Measurements from ENCODE around the gene UFSP2.
"Not testable (repeated sequence)": the region's sequence is repeated elsewhere in the genome, so short reads cannot be mapped to it uniquely, and the experiment has no call there.

Gene UFSP2

DNA sequence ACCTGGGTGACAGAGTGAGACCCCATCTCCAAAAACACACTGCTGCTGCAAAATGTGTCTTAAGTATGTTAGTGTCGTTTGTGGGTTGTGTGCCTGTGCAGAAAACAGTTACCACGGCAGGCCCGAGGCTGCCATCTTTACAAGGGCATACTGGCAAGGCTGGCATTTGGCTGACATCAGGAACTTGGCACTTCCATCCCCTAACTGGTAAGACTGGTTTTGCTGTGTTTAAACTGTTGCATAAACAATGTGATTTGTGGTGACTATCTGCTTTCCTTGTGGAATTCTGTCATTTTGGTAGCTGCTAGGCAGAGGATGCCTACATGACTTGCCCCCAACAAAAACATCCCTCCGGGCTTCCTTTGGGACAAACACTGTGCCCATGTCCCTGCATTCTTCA, 42.3 kb downstream of the UFSP2 start:
- no peak for DNase-seq (ENCODE audit: low spot score)

DNA sequence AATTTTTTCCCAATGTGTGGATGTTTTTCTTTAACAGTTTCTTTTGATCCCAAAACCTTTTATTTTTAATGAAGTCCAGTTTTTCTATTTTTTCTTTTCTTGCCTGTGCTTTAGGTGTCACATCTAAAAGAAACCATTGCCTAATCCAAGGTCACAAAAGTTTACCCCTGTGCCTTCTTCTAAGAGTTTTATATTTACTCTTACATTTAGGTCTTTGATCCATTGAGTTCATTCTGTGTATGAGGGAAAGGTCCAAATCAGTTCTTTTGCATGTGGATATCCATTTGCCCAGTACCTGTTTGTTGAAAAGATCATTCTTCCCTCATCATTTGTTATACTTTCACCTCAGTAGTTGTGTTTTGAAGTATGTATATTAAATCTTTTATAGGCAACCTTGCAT, 43.0 kb downstream of the UFSP2 start:
- no peak for DNase-seq (ENCODE audit: low spot score)

DNA sequence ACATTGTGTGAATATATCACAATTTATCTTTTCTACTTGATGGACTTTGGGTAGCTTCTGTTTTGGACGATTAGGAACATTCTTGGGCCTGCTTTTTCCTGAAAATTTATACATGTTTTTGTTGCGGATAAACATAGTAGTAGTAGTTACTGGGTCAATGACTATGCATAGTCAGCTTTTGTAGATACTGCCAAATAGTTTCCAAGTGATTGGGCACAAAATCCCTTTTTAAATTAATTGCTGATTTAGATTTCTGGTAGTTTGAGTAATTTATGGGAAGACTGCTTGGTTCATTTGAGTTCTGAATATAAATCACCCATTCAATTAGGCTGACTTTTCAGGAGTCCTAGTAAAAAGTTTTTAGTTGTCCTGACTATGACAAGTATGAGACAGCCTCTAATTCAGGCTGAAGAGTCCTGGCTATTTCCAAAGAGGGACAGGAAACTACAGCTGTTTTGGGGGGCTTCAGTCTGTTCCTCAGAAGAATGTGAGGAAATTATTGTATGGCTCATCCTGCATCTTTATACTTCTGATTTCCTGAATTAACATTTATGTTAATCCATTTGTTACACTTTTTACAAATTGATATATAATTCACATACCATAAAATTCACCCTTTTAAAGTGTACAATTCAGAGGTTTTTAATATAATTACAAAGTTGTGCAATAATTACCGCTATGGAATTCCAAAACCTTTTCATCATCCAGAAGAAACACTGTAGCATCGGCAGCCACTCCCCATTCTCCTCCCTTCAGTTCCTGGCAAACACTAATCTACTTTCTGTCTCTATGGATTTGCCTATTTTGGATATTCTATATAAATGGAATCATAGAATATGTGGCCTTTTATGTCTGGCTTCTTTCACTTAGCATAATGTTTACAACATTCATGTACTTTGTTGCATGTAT, 44.2 kb downstream of the UFSP2 start:
- peak; percentile 14 for DNase-seq (ENCODE audit: low spot score)

DNA sequence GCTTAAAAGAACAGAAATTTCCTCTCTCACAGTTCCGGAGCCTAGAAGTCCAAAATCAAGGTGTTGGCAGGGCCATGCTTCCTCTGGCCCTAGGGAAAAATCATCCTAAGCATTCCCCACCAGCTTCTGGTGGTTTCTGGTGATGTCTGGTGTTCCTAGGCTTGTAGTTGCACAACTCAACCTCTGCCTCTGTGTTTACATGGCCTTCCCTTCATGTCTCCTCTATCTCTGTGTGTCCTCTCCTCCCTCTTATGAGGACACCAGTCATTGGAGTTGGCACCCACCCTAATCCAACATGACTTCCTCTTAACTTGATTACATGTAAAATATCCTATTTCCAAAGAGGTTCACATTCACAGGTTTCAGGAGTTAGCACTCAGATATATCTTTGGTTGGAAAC, 45.4 kb downstream of the UFSP2 start:
- no peak for DNase-seq (ENCODE audit: low spot score)

DNA sequence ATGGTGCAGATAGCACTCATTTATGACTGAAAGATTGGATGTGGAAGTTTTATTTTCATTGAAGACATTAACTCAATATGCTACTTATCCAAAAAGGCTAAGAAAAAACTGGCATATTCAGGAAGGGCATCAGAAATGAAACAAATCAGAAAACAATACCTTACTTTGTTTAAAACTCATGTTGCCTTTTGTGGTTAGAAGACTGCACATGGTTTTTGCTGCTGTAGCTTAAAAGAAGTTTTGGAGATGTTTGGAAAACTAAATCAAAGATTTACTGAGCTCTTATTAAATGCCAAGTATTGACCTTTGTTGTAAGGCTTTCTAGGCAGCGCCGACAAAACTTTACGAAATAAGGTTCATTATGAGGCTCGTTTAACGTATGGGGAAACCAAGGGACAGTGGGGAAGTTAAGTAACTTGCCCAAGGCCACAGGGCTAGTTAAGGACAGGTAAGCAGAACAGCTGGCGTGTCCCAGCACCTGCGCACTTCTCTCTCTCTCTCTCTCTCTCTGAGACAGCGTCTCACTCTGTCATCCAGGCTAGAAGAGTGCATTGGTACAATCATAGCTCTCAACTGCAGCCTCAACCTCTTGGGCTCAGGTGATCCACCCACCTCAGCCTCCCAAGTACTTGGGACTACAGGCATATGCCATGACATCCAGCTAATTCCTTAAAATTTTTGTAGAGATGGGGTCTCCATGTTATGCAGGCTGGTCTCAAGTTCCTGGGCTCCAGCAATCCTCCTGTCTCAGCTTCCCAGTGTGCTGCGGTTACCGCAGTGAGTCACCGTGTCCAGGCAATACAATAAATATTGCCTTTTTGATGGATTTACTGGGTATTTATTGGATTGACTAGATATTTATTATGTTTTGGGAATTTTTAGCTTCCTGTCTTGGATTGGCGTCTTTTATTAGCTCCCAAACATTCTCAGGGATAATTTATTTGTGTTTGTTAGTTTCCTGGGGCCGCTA, 46.2 kb downstream of the UFSP2 start:
- DNase-seq (ENCODE audit: low spot score), result no peak

DNA sequence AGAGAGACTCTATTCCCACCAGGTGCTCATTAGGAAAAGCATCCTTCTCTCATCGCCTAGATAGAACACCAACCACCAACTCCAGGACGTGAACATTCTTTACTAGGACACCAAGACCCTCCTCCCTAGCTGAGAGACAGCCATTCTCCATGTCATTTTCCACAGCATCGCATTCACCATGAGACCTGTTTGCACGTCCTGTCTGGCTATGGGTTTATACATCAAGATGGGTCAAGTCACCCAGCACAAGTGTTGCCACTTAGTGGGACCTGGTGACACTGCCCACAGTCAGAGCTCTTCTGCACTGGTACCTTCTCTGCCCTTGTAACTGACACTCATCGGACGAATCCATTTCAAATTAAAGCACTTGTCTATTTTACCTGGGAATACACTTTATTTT, 47.5 kb downstream of the UFSP2 start:
- no peak for DNase-seq (ENCODE audit: low spot score)

DNA sequence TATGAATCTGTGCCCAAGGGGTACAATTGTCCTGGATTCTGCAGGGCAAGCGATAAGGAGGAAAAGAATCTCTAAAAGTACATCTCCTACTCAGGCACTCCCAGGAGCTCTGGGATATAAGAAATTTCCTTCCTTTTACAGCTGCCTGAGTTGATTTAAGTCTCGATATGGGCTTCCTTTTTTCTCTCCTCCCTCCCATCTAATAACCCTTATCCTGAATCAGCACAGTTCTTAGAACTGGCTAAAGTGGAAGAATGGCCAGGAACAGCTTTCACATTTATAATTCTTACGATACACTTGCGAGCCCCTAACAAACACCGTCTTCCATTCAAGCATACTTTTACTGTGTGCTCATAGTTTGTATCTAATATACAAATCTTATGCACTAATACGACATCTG, 51.2 kb downstream of the UFSP2 start:
- no peak for DNase-seq (ENCODE audit: low spot score)

DNA sequence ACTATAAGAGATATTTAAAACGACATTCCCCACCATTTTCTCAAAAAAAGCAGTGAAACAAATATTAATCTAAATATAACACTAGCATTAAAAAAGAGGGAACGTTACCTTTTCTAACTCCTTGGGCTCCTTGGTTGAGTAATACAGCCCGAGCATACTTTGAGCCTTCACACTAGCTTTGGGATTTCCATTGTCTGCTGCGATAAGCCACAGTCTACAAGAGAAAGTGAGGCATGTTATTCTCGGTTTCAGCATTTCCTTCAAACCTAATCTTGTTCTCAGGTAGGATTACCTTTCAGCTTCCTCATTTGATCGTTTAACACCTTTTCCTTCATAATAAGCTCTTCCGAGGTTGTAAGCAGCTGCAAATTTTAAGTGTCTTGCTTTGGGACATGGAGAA, 51.7 kb downstream of the UFSP2 start:
- no peak for DNase-seq (ENCODE audit: low spot score)

DNA sequence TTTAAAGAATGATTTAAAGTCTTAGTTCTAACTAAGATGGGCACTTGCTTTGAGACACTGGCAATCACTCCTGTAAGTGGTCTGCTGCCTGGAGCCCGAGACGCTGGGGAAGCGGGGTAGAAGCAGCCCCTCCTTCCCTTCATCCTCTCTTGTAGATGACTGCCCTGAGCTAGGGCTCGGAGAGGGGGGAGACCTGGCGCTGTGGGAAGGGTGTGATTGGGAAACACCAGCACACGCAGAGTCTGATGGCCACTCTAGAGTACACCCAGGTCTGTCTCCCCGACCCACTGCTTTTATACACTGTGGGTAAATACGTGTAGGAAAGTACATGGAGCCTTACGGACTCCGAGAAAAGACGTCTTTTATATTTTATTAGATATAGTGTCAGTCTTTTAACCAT, 54.1 kb downstream of the UFSP2 start:
- DNase-seq (ENCODE audit: low spot score), result no peak

DNA sequence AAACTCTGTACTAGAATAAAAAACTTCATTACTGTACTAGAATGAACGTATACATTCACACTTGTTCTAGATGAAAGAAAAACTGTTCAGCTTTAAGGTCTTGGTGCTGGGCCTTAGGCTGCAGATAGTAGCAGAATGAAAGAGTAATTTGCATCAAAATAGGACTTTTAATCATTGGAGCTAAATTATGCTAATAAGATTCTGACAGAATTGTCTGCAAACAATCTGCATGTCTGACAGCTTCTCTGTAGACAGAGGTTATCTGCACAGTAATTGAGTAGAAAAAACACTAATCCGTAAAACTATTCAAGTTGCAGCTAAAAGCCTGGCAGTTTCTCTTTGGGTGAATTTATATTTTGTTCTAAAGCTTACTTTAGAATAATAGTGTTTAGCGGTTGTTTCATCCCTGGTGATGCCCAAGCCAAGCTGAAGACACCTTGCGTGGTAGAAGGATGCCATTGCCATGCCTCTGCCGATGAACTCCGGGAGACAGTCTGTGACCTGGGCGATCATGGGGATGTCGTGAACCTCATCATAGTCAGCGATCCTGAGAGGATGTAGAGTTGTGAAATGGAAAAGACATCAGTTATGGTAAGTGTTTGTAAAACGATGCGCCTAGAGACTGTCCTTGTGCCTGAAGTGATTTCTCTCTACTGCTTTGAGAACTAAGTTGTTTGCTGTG, 55.4 kb downstream of the UFSP2 start:
- no peak for DNase-seq (ENCODE audit: low spot score)

DNA sequence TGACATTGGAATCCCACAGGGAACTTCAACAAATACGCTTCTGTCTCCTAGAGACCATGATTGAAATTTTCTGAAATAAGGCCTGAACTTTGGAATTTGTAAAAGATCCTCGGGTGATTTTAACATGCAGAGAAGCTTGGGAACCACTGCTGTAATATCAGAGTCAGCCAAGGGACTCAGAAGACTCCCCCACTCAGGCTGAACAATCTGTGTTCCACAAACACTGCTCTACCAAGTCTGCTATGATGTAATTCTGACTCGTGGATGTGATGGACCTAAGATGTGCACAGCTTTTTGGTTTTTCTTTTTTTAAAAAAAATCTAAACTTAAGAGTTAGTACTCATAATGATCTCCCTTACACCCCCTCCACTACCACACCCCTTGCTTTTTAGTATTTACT, 56.0 kb downstream of the UFSP2 start:
- DNase-seq (ENCODE audit: low spot score), result no peak

DNA sequence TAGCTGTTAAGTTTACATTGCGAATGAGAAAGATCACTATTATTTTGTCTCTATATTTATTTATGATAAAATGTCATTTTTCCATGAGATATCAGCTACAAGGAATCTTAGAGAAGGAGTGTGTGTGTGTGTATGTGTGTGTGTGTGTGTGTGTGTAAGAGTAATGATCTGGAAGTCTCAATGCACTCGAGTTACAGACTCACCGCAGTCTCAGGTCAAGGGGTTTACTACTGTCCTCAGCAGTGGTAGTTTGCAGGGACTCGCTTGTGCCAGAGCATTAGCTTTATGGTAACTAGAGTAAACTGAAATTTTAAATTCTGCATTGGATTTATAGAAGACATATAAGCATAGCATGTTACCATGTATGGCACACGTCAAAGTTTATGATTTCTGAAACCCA, 60.9 kb downstream of the UFSP2 start:
- no peak for DNase-seq (ENCODE audit: low spot score)

DNA sequence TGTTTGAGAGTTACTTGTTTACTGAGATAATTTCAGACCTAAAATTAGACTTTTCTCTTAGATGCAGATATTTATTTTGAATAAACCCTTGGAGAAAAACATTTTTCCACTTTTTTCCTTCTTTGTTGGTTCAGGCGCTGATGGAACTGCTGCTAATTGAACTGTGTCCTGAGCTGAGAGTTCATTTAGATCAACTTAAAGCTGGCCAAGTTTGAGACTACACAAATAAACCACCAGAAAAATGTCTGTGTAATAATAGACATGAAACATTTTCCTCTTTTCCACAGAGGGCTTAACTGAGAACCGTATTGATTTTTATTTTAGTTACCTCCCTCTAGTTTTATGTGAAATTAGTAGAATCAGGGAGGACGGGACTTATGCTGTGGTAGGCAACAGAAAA, 62.5 kb downstream of the UFSP2 start:
- DNase-seq (ENCODE audit: low spot score), result no peak

DNA sequence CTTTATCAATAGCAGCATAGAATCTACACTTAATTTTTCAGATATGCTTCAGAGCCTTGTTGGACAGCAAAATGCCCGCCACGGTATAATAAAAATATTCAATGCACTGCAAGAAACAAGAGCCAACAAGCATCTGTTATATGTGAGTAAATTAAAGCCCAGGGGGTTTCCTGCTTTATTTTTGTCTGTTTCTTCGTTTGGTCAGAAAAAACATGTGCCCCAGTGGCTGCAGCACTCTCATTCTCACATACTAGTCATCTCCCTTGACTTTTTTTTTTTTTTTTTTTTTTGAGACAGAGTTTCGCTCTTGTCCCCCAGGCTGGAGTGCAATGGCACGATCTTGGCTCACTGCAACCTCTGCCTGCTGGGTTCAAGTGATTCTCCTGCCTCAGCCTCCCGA, 63.2 kb downstream of the UFSP2 start:
- DNase-seq (ENCODE audit: low spot score), result not testable (repeated sequence)

DNA sequence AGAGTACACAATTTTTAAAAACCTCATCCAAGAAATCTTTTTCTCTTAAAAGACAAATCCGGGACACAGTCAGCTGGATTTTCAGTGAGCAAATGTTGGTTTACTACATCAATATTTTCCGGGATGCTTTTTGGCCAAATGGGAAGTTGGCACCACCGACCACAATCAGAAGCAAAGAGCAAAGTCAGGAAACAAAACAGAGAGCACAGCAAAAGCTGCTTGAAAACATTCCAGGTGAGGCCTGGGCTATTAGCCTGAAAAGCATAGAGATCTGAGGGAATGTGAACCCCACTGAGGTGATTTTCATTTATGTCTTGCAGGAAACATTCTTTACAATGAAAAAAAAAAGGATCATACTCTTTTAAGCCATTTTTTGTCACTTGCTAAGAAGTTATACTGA, 63.9 kb downstream of the UFSP2 start:
- DNase-seq (ENCODE audit: low spot score), result no peak

DNA sequence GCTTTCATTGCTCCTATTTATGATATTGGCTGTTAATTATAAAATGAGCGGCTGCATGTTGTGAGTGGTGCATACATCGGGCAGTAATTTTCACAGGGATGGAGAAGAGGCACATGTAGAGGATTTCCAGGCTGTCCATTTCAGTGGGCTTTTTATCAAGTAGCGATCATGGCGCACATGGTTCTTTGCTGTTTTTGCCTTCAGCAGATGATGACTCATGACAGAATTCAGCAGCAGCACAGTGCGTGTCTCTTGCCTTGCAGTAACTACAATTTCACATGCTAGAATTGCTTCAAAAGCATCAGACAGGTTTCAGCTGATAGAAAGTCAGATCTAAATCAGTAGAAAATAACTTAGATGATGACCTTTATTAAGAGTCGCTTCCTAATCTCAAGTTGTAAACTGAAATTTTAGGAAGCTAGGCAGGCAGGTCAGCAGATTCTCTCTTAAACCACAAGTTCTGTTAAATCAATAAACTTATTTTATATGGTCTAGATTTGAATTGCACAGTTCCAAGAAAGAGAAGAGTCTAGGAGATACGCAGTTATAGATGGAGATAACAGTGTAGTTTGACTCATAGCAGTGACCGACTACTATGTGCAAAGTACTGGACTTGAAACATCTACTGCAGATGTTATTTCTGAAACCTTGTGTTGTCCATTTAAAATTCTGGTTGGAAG, 65.9 kb downstream of the UFSP2 start:
- DNase-seq (ENCODE audit: low spot score), result no peak

DNA sequence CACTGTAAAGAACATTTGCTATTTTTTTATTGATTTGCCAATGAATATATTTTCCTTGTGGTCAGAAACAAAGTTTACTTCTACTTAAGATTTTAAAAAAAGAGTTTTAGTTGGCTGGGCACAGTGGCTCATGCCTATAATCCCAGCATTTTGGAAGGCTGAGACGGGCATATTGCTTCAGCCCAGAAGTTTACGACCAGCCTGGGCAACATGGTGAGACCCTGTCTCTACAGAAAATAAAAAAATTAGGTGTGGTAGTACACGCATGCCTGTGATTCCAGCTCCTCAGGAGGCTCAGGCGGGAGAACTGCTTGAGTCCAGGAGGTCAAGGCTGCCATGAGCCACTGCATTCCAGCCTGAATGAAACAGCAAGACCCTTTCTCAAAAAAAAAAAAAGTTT, 66.8 kb downstream of the UFSP2 start:
- DNase-seq (ENCODE audit: low spot score), result no peak

DNA sequence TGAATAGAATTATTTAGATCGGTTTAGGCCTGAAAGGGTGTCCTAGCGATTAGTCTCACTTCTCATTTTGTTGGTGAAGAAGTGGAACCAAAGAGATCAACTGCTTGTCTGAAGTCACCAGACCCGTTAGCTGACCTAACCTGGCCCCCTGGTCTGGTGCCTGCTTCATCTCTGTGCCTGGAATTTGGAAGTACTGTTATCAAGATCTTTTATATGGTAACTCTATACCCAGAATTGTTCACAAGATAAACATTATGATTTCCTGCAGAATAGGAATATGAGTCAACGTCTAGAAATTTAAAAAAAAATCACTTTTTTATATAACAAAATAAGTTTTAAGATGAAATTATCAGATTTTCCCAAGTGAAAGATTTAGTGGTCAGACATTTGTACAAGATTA, 67.2 kb downstream of the UFSP2 start:
- peak; percentile 28 for DNase-seq (ENCODE audit: low spot score)

DNA sequence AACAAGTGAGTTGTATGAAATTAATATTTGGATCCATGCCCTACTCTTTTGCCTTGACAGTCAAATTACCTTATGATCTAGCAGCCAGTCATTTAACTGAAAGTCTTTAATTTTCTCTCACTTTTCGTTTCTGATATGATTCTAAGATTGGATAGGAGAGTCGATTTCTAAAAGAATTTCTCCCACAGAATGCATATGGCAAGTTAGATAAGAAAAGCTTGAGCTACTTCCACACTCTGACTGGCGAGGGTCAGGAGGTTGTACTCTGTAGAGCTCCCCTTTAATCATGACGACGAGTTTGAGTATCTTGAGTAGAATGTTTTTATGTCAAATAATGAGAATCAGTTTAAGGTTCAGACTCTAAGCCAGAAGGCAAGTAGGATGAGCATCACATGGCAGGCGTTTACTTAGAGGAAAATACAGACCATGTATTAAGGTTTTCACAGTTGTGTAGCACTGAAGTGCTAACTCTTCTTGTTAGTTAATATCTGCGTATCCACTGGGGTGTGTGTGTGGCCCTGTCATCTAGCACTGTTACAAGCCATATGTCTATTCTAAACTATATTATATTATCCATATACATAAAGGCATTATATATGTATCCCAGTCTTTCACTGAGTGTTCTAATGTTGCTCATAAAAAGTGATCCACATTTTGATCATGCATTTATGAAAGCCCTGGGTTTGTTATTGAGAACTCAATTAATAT, 67.9 kb downstream of the UFSP2 start:
- DNase-seq (ENCODE audit: low spot score), result no peak

DNA sequence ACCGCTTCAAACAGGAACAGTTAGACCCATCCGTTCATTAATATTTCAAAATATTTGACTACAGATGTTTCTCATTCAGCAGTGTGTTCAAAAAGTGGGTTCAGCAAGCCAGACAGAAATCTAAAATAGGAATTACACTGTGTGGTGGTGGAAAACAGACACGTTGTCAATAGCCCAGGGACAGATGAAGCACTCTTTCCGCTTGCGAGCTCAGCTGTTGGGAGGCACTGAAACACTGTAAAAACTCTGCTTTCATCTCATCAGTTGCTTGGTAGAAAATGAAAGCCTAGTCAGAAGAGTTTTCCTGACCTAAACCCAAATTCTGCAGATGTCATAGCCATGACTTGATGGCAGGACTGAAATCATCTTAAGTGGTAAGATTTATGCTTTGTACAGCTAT, 68.6 kb downstream of the UFSP2 start:
- DNase-seq (ENCODE audit: low spot score), result no peak

DNA sequence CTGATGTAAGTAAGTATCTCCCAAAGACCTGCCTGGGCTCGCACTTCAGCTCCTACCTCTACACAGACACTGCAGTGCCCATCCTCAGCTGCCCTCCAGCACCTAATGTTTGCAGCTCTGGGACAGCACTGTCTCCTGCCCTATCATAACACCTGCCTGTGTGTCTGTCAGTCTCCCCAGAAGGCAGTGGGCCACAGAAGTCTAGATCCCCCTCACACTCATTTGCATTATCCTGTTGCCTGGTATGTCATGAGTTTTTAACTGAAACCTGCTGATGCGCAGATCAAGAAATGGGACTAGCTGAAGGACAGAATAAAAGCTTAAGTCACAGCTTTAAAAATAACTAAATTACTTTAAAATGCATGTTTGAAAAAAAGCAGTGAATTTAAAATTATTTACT, 73.0 kb downstream of the UFSP2 start:
- no peak for DNase-seq (ENCODE audit: low spot score)

Measured in GM03348 (cell line).